Measurements from ENCODE around the gene MANBA. TPM values are rescaled to one million over a fixed set of nuclear protein-coding genes. Genes with fewer than 3 reads are reported as not detected.

The MANBA gene
- total and polyA plus RNA-seq, 12 donors: 21.5 to 84.1 (median 53.4) TPM

DNA sequence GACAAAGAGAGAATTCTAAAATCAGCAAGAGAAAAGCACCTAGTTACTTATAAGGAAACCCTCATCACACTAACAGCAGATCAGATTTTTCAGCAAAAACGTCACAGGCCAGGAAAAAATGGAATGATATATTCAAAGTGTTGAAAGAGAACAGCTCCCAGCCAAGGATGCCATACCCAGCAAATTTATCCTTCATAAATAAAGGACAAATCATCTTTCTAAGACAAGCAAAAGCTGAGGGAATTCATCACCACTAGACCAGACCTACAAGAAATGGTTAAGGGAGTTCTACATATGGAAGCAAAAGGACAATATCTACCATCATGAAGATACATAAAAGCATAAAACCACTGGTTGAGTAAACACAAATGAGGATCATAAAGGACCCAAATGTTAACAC, 53.6 kb downstream of the MANBA start:
- H3K36me3 ChIP-seq (replicated peaks in 1 of 2): no peaks in the 10 kb centered on the region
- no peak for TF ChIP-seq POLR2A (IDR thresholded peaks at IDR 0.05)
- TF ChIP-seq, protein P1, sequence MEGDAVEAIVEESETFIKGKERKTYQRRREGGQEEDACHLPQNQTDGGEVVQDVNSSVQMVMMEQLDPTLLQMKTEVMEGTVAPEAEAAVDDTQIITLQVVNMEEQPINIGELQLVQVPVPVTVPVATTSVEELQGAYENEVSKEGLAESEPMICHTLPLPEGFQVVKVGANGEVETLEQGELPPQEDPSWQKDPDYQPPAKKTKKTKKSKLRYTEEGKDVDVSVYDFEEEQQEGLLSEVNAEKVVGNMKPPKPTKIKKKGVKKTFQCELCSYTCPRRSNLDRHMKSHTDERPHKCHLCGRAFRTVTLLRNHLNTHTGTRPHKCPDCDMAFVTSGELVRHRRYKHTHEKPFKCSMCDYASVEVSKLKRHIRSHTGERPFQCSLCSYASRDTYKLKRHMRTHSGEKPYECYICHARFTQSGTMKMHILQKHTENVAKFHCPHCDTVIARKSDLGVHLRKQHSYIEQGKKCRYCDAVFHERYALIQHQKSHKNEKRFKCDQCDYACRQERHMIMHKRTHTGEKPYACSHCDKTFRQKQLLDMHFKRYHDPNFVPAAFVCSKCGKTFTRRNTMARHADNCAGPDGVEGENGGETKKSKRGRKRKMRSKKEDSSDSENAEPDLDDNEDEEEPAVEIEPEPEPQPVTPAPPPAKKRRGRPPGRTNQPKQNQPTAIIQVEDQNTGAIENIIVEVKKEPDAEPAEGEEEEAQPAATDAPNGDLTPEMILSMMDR (IDR thresholded peaks at IDR 0.05): no peak
- H3K27ac ChIP-seq: no peak overlapping the region
- intact Hi-C loops (cut with DNase I): no loop called here
- H3K4me1 ChIP-seq (replicated peaks in 1 of 2): no peaks in the 10 kb centered on the region
- H3K9me3 ChIP-seq (replicated peaks in 1 of 3): no peaks in the 10 kb centered on the region
- WGBS, 4 donors: 62 to 74% (median 69%) methylated on average over 1 of the region's 1 CpG
- no peaks in the 10 kb centered on the region for H3K27me3 ChIP-seq
- no peak for DNase-seq
- no peak overlapping the region for H3K4me3 ChIP-seq

DNA sequence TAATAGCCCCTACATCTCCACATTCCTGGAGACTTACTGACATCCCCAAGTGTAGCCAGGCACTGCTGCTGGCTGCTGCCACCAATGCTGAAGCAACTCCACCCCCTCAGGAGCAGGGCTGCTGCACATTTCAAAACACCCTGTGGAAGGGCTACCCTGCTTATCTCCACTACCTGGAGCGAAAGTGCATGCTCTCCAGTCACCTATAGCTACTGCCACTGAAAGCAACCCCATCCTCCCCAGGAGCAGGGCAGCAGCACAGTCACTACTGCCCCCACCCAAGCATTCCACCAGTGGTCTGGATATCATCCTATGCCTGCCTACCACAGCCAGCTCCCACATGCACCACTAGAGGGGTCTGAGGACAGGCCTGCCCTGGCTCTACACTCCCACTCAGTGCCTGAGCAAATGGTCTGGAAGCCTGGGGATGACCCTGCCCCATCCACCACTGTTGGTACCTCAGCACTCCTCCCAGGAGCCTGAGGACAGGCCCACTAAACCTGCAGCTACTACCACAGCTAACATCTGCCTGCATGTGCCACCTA, 55.3 kb downstream of the MANBA start:
- TF ChIP-seq, protein P1 (IDR thresholded peaks at IDR 0.05): no peak
- TF ChIP-seq POLR2A (IDR thresholded peaks at IDR 0.05): no peak
- 88 to 100% (median 100%) methylated on average over 1 of the region's 1 CpG; no CpG with 5 or more reads in 1 of the 4 donors for WGBS, 4 donors
- Histone ChIP-seq H3K4me1 (replicated peaks in 1 of 2) (no peaks in the 10 kb centered on the region), H3K36me3 (replicated peaks in 1 of 2) (no peaks in the 10 kb centered on the region), H3K9me3 (replicated peaks in 1 of 3) (no peaks in the 10 kb centered on the region), H3K27me3 (no peaks in the 10 kb centered on the region), H3K27ac (no peak overlapping the region), H3K4me3 (no peak overlapping the region)
- intact Hi-C loops (cut with DNase I): no loop called here
- DNase-seq: no peak

DNA sequence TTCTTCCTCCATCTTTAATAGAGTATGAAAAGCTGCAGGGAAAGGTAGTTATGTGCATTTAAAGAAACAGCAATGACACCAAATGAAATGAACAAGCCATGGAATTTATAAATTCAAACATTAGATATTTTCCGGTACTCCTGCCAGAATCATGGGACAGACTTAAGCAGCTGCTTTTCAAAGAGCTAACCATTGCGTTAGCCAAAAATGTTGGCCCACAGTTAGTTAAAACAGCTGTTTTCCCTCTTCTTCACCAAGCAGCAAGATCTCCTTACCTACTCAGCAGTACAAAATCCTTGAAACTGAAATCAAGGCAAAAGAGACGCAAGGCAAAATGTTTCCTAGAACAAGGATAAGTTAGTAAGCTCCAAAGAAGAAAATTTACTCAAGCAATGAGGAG, 64.0 kb downstream of the MANBA start:
- no peak for TF ChIP-seq POLR2A (IDR thresholded peaks at IDR 0.05)
- TF ChIP-seq, protein P1 (IDR thresholded peaks at IDR 0.05): no peak
- Histone ChIP-seq H3K4me1 (replicated peaks in 1 of 2) (peaks cover 5 to 12% of the 10 kb centered on the region in 2 donors), H3K27ac (peak overlapping the region in 1 of 5 donors; percentile 24), H3K9me3 (replicated peaks in 1 of 3) (no peaks in the 10 kb centered on the region), H3K4me3 (no peak overlapping the region), H3K36me3 (replicated peaks in 1 of 2) (no peaks in the 10 kb centered on the region), H3K27me3 (no peaks in the 10 kb centered on the region)
- intact Hi-C loops (cut with DNase I): no loop called here
- 36 to 56% (median 52%) methylated on average over 3 of the region's 3 CpGs for WGBS, 4 donors
- no peak for DNase-seq

DNA sequence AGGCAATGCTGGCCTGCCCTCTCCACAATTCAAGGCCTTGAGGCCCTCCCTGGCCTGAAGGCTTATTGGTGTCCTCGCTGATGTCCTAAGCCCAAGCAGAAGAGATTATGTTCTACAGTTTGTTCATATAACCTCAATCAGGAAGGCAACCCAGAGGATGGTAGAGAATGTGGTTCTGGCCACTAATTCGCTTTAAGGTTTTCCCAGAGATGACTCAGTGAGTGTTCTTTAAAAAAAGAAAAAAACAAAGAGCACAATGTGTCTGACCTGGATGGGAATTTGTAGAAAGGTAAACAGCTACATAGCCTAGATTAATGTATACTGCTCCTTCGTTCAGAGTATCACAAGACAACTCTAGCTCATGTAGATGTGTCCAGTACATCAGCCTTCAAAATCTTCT, 66.0 kb downstream of the MANBA start:
- H3K4me3 ChIP-seq: no peak overlapping the region
- no peaks in the 10 kb centered on the region for H3K27me3 ChIP-seq
- intact Hi-C loops (cut with DNase I): no loop called here
- TF ChIP-seq, protein P1 (IDR thresholded peaks at IDR 0.05): no peak
- TF ChIP-seq POLR2A (IDR thresholded peaks at IDR 0.05): no peak
- no peak overlapping the region for H3K27ac ChIP-seq
- H3K4me1 ChIP-seq (replicated peaks in 1 of 2): peaks cover 5 to 12% of the 10 kb centered on the region in 2 donors
- DNase-seq: no peak
- no peaks in the 10 kb centered on the region for H3K9me3 ChIP-seq (replicated peaks in 1 of 3)
- 91 to 99% (median 92%) methylated on average over 3 of the region's 3 CpGs for WGBS, 4 donors
- no peaks in the 10 kb centered on the region for H3K36me3 ChIP-seq (replicated peaks in 1 of 2)

All from adrenal gland (tissue), 12 donors.